Chondrocyte (in vitro differentiated cells): ENCODE measurements around the gene FAM78B. TPM values are rescaled to one million over a fixed set of nuclear protein-coding genes. Genes with fewer than 3 reads are reported as not detected.

ENCODE experiments used
- DNase-seq: peaks from one replicate; pipeline ENCODE4 v3.0.0; 2021; ENCODE audit warnings: mixed read lengths, low spot score
- H3K27ac Mint-ChIP-seq: one replicate; pipeline ENCODE4 v1.8.0; 2021; ENCODE audit warnings: mild to moderate bottlenecking, moderate library complexity, mixed read lengths; ENCODE audit not compliant: unreplicated experiment
- H3K27me3 Mint-ChIP-seq: 2 replicates; pipeline ENCODE4 v1.8.0; 2021; ENCODE audit warnings: low read depth, mixed read lengths
- H3K36me3 Mint-ChIP-seq: 2 replicates; pipeline ENCODE4 v1.8.0; 2021; ENCODE audit warnings: low read depth, mixed read lengths
- H3K4me1 Mint-ChIP-seq: 2 replicates; pipeline ENCODE4 v1.8.0; 2021; ENCODE audit warnings: low read depth, mild to moderate bottlenecking, mixed read lengths
- H3K4me3 Mint-ChIP-seq: one replicate; pipeline ENCODE4 v1.8.0; 2021; ENCODE audit warnings: mild to moderate bottlenecking, moderate library complexity, mixed read lengths; ENCODE audit not compliant: unreplicated experiment
- H3K9me3 Mint-ChIP-seq: 2 replicates; pipeline ENCODE4 v1.8.0; 2021; ENCODE audit warnings: low read depth, mixed read lengths
- CTCF ChIP-seq: fragments of 200-600 bp; sonication (generic); IDR thresholded peaks from 2 replicates; pipeline ENCODE4 v1.5.0; 2021; ENCODE audit warnings: antibody characterized with exemption, mild to moderate bottlenecking, moderate library complexity
- total RNA-seq: library from RNA; stranded (reverse); gene quantifications from 3 replicates; pipeline ENCODE4 v1.2.1, GENCODE V29; 2021

The FAM78B gene
- total RNA-seq, 1 donor from 2014 or later: 0.22 TPM

GRCh38 chr1:166088572-166088955 is 78.2 kb downstream of the FAM78B start:
- no peaks in the 10 kb centered on the region for H3K36me3 Mint-ChIP-seq
- H3K9me3 Mint-ChIP-seq: peaks cover 3% of the 10 kb centered on the region
- no peaks in the 10 kb centered on the region for H3K27me3 Mint-ChIP-seq
- no peaks in the 10 kb centered on the region for H3K4me1 Mint-ChIP-seq
- no peak for DNase-seq
- no peak overlapping the region for H3K27ac Mint-ChIP-seq
- no peak overlapping the region for H3K4me3 Mint-ChIP-seq
- no peak for TF ChIP-seq CTCF

- no peak overlapping the region for H3K27ac Mint-ChIP-seq
- no peak for TF ChIP-seq CTCF
- no peaks in the 10 kb centered on the region for H3K27me3 Mint-ChIP-seq
- no peaks in the 10 kb centered on the region for H3K4me1 Mint-ChIP-seq
- no peaks in the 10 kb centered on the region for H3K36me3 Mint-ChIP-seq
- H3K9me3 Mint-ChIP-seq: peaks cover 3% of the 10 kb centered on the region
- DNase-seq: no peak
- H3K4me3 Mint-ChIP-seq: no peak overlapping the region
Observed at GRCh38 chr1:166087734-166088571, 78.8 kb downstream of the FAM78B start.

- H3K4me3 Mint-ChIP-seq: no peak overlapping the region
- no peak for DNase-seq
- no peak overlapping the region for H3K27ac Mint-ChIP-seq
- no peaks in the 10 kb centered on the region for H3K36me3 Mint-ChIP-seq
- TF ChIP-seq CTCF: no peak
- no peaks in the 10 kb centered on the region for H3K4me1 Mint-ChIP-seq
- H3K9me3 Mint-ChIP-seq: peaks cover 1% of the 10 kb centered on the region
- H3K27me3 Mint-ChIP-seq: no peaks in the 10 kb centered on the region
Observed at GRCh38 chr1:166086113-166086883, 80.5 kb downstream of the FAM78B start.

GRCh38 chr1:166084613-166085012 is 82.2 kb downstream of the FAM78B start:
- no peak overlapping the region for H3K27ac Mint-ChIP-seq
- no peak for DNase-seq
- H3K4me1 Mint-ChIP-seq: no peaks in the 10 kb centered on the region
- H3K4me3 Mint-ChIP-seq: no peak overlapping the region
- no peaks in the 10 kb centered on the region for H3K27me3 Mint-ChIP-seq
- no peaks in the 10 kb centered on the region for H3K9me3 Mint-ChIP-seq
- H3K36me3 Mint-ChIP-seq: no peaks in the 10 kb centered on the region
- TF ChIP-seq CTCF: no peak

- Mint-ChIP-seq H3K4me3 (no peak overlapping the region), H3K9me3 (no peaks in the 10 kb centered on the region), H3K27ac (no peak overlapping the region), H3K4me1 (no peaks in the 10 kb centered on the region), H3K36me3 (no peaks in the 10 kb centered on the region), H3K27me3 (no peaks in the 10 kb centered on the region)
- DNase-seq: no peak
- no peak for TF ChIP-seq CTCF
Observed at GRCh38 chr1:166083887-166084286, 82.9 kb downstream of the FAM78B start.
